H1 (cell line): ENCODE data around the gene CTNND2. TPM values are rescaled to one million over a fixed set of nuclear protein-coding genes. Genes with fewer than 3 reads are reported as not detected.

Source experiments
- RNF2 ChIP-seq: fragments of 200-900, 300-1000 bp; sonication (generic); IDR thresholded peaks from 2 replicates; pipeline ENCODE4 v1.7.1; 2016; ENCODE audit warnings: borderline replicate concordance, low read depth, mild to moderate bottlenecking, antibody characterized with exemption, low read length; ENCODE audit not compliant: poor library complexity, severe bottlenecking; ENCODE audit errors: missing control alignments
- polyA plus RNA-seq, 7 experiments: library from polyadenylated mRNA; depleted of rRNA in 3 of 7; stranded (reverse) in 5 of 7; unstranded in 2 of 7; fragments of >200 nt in 5 of 7; fragments of 200-250 nt in 2 of 7; gene quantifications; 1 replicate in 5 of 7; 2 replicates in 1 of 7; 4 replicates in 1 of 7; pipeline versions ENCODE4 v1.2.1 to v1.2.3, GENCODE V29; 2011 to 2013; ENCODE audit warnings: missing spikeins in 2 of 7, mixed read lengths in 2 of 7
- total RNA-seq: library from RNA; stranded (reverse); fragmentation: NEBNext Ultra II Directional; extraction: Animal tissue kit (Norgen Biotek cat#: 25700); gene quantifications from 2 replicates; pipeline ENCODE4 v1.2.1, GENCODE V29; 2021
- TF ChIP-seq, protein P1 (sequence below): fragments of 300-600 bp; sonication (generic); IDR thresholded peaks from 2 replicates; pipeline ENCODE4 v1.7.1; 2012; ENCODE audit warnings: low read length, moderate library complexity, mild to moderate bottlenecking, inconsistent platforms; ENCODE audit not compliant: insufficient replicate concordance

CTNND2 gene
- total and polyA plus RNA-seq, 2 of the 8 experiments (the other 6 are each of a cell fraction or from before 2014, with no cell fraction given): 7.4 to 14.2 TPM

GRCh38 chr5:11037080-11037479 is 867.2 kb downstream of the CTNND2 start (continued):
- TF ChIP-seq, protein P1, sequence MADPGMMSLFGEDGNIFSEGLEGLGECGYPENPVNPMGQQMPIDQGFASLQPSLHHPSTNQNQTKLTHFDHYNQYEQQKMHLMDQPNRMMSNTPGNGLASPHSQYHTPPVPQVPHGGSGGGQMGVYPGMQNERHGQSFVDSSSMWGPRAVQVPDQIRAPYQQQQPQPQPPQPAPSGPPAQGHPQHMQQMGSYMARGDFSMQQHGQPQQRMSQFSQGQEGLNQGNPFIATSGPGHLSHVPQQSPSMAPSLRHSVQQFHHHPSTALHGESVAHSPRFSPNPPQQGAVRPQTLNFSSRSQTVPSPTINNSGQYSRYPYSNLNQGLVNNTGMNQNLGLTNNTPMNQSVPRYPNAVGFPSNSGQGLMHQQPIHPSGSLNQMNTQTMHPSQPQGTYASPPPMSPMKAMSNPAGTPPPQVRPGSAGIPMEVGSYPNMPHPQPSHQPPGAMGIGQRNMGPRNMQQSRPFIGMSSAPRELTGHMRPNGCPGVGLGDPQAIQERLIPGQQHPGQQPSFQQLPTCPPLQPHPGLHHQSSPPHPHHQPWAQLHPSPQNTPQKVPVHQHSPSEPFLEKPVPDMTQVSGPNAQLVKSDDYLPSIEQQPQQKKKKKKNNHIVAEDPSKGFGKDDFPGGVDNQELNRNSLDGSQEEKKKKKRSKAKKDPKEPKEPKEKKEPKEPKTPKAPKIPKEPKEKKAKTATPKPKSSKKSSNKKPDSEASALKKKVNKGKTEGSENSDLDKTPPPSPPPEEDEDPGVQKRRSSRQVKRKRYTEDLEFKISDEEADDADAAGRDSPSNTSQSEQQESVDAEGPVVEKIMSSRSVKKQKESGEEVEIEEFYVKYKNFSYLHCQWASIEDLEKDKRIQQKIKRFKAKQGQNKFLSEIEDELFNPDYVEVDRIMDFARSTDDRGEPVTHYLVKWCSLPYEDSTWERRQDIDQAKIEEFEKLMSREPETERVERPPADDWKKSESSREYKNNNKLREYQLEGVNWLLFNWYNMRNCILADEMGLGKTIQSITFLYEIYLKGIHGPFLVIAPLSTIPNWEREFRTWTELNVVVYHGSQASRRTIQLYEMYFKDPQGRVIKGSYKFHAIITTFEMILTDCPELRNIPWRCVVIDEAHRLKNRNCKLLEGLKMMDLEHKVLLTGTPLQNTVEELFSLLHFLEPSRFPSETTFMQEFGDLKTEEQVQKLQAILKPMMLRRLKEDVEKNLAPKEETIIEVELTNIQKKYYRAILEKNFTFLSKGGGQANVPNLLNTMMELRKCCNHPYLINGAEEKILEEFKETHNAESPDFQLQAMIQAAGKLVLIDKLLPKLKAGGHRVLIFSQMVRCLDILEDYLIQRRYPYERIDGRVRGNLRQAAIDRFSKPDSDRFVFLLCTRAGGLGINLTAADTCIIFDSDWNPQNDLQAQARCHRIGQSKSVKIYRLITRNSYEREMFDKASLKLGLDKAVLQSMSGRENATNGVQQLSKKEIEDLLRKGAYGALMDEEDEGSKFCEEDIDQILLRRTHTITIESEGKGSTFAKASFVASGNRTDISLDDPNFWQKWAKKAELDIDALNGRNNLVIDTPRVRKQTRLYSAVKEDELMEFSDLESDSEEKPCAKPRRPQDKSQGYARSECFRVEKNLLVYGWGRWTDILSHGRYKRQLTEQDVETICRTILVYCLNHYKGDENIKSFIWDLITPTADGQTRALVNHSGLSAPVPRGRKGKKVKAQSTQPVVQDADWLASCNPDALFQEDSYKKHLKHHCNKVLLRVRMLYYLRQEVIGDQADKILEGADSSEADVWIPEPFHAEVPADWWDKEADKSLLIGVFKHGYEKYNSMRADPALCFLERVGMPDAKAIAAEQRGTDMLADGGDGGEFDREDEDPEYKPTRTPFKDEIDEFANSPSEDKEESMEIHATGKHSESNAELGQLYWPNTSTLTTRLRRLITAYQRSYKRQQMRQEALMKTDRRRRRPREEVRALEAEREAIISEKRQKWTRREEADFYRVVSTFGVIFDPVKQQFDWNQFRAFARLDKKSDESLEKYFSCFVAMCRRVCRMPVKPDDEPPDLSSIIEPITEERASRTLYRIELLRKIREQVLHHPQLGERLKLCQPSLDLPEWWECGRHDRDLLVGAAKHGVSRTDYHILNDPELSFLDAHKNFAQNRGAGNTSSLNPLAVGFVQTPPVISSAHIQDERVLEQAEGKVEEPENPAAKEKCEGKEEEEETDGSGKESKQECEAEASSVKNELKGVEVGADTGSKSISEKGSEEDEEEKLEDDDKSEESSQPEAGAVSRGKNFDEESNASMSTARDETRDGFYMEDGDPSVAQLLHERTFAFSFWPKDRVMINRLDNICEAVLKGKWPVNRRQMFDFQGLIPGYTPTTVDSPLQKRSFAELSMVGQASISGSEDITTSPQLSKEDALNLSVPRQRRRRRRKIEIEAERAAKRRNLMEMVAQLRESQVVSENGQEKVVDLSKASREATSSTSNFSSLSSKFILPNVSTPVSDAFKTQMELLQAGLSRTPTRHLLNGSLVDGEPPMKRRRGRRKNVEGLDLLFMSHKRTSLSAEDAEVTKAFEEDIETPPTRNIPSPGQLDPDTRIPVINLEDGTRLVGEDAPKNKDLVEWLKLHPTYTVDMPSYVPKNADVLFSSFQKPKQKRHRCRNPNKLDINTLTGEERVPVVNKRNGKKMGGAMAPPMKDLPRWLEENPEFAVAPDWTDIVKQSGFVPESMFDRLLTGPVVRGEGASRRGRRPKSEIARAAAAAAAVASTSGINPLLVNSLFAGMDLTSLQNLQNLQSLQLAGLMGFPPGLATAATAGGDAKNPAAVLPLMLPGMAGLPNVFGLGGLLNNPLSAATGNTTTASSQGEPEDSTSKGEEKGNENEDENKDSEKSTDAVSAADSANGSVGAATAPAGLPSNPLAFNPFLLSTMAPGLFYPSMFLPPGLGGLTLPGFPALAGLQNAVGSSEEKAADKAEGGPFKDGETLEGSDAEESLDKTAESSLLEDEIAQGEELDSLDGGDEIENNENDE: no peak
- no peak for TF ChIP-seq RNF2
- TF ChIP-seq, all 59 proteins: peak for 0
